Glutamatergic neuron (in vitro differentiated cells): ENCODE data around the gene KRT24. TPM values are rescaled to one million over a fixed set of nuclear protein-coding genes. Genes with fewer than 3 reads are reported as not detected.

Experiments used
- DNase-seq: peaks from one replicate; pipeline ENCODE4 v3.0.0; 2022
- H3K27ac Mint-ChIP-seq: one replicate; pipeline ENCODE4 v1.8.0; 2020; ENCODE audit warnings: mild to moderate bottlenecking, mixed read lengths, inconsistent platforms; ENCODE audit not compliant: unreplicated experiment
- H3K27me3 Mint-ChIP-seq: one replicate; pipeline ENCODE4 v1.8.0; 2020; ENCODE audit warnings: mild to moderate bottlenecking, moderate library complexity, mixed read lengths, inconsistent platforms; ENCODE audit not compliant: unreplicated experiment
- H3K36me3 Mint-ChIP-seq: one replicate; pipeline ENCODE4 v1.8.0; 2020; ENCODE audit warnings: mild to moderate bottlenecking, mixed read lengths, inconsistent platforms; ENCODE audit not compliant: unreplicated experiment
- H3K4me1 Mint-ChIP-seq: one replicate; pipeline ENCODE4 v1.8.0; 2020; ENCODE audit warnings: mild to moderate bottlenecking, low read depth, mixed read lengths, inconsistent platforms; ENCODE audit not compliant: unreplicated experiment
- H3K4me3 Mint-ChIP-seq: one replicate; pipeline ENCODE4 v1.8.0; 2020; ENCODE audit warnings: mild to moderate bottlenecking, mixed read lengths, inconsistent platforms; ENCODE audit not compliant: unreplicated experiment
- H3K9me3 Mint-ChIP-seq: one replicate; pipeline ENCODE4 v1.8.0; 2020; ENCODE audit warnings: mild to moderate bottlenecking, moderate library complexity, mixed read lengths, inconsistent platforms; ENCODE audit not compliant: unreplicated experiment
- total RNA-seq: library from RNA; stranded (reverse); fragmentation: NEBNext Ultra II Directional; extraction: Animal tissue kit (Norgen Biotek cat#: 25700); gene quantifications from one replicate; pipeline ENCODE4 v1.2.1, GENCODE V29; 2021; ENCODE audit not compliant: unreplicated experiment
- TF ChIP-seq, protein P1 (sequence below): fragments of 200-600 bp; sonication (generic); IDR thresholded peaks from one replicate; pipeline ENCODE4 v1.5.0; 2021; ENCODE audit not compliant: partially characterized antibody, unreplicated experiment

Gene KRT24
- total RNA-seq, 1 donor from 2014 or later: not detected

DNA sequence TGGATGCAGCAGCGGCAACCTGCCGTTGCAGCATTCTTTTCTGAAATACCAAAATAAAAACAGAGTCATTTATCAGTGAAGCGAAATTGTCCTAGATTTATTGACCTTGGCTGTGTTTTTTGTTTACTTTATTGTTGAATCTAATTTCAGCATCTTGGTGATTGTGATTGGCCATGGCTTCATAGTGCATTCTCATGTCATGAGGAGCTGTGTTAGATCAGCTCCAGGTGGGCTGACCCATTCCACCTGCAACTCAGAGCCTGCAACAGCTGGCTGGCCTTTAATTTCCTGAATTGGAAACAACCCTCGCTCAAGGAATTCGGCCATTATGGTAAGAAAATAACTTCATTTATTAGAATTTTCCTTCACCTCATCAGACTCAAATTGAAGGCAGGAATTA is 16.4 kb downstream of the KRT24 start:
- Mint-ChIP-seq H3K4me3 (no peak overlapping the region), H3K4me1 (no peaks in the 10 kb centered on the region), H3K27ac (no peak overlapping the region), H3K27me3 (no peaks in the 10 kb centered on the region), H3K36me3 (no peaks in the 10 kb centered on the region), H3K9me3 (no peaks in the 10 kb centered on the region)
- TF ChIP-seq, protein P1, sequence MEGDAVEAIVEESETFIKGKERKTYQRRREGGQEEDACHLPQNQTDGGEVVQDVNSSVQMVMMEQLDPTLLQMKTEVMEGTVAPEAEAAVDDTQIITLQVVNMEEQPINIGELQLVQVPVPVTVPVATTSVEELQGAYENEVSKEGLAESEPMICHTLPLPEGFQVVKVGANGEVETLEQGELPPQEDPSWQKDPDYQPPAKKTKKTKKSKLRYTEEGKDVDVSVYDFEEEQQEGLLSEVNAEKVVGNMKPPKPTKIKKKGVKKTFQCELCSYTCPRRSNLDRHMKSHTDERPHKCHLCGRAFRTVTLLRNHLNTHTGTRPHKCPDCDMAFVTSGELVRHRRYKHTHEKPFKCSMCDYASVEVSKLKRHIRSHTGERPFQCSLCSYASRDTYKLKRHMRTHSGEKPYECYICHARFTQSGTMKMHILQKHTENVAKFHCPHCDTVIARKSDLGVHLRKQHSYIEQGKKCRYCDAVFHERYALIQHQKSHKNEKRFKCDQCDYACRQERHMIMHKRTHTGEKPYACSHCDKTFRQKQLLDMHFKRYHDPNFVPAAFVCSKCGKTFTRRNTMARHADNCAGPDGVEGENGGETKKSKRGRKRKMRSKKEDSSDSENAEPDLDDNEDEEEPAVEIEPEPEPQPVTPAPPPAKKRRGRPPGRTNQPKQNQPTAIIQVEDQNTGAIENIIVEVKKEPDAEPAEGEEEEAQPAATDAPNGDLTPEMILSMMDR: no peak
- no peak for DNase-seq

DNA sequence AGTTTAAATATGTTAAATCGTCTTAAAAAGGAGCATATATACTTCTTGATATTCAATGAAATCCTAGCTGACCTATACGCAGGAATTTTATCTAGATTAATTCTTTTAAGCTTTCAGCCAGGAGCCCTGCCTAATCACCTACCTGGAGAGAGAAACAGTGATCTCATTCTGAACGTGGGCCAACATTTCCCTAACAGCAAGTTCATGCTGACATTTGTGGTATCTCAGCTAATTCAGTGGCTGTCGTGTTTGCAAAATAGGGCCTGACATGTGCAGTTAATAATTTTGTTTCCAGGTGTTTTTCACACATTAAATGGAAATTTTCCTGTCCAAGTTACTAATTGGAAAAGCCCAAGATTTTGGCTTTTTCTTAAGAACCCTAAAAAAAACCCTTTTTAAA is 17.4 kb downstream of the KRT24 start:
- H3K27ac Mint-ChIP-seq: no peak overlapping the region
- H3K9me3 Mint-ChIP-seq: no peaks in the 10 kb centered on the region
- no peaks in the 10 kb centered on the region for H3K36me3 Mint-ChIP-seq
- H3K4me3 Mint-ChIP-seq: no peak overlapping the region
- H3K27me3 Mint-ChIP-seq: no peaks in the 10 kb centered on the region
- H3K4me1 Mint-ChIP-seq: no peaks in the 10 kb centered on the region
- TF ChIP-seq, protein P1: no peak
- DNase-seq: no peak

DNA sequence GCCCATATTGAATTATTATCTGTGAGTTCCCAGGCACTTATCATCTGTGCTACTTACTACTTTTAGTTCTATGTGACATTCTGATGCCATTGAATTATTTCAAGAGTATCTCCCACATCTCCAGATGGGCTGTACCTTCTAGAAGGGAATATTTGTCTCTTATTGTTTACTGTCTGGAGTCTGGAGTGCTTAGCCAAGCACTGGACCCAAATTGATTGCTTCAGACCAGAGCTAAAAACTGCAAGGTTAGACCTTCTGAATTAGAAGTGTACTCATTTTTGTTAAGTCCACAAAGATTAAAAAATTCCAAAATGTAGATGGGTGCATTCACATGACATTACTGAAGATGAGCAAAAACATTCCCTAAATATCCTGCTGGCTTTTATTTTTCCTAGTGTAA is 22.6 kb downstream of the KRT24 start:
- DNase-seq: no peak
- Mint-ChIP-seq H3K27me3 (no peaks in the 10 kb centered on the region), H3K9me3 (no peaks in the 10 kb centered on the region), H3K27ac (no peak overlapping the region), H3K4me1 (no peaks in the 10 kb centered on the region), H3K36me3 (no peaks in the 10 kb centered on the region), H3K4me3 (no peak overlapping the region)
- TF ChIP-seq, protein P1: no peak

DNA sequence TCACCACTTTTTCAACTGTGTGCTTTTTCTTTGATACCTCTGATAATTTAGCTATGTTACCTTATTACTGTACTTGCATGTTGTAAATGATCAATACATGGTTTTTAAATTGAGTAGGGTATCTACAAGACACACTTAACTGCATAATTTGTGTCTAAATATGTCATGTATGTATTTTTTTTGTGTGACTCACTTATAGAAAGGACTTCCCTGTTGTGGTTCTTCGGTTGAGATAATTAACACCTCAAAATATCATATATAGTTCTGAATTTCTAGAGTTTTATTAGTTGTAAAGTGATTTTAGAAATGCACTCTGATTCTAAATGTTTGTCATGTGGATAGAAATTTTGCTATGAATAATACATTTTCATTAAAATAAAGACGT is 24.0 kb downstream of the KRT24 start:
- no peak for DNase-seq
- H3K27me3 Mint-ChIP-seq: no peaks in the 10 kb centered on the region
- no peaks in the 10 kb centered on the region for H3K9me3 Mint-ChIP-seq
- H3K4me3 Mint-ChIP-seq: no peak overlapping the region
- H3K36me3 Mint-ChIP-seq: no peaks in the 10 kb centered on the region
- TF ChIP-seq, protein P1: no peak
- no peak overlapping the region for H3K27ac Mint-ChIP-seq
- no peaks in the 10 kb centered on the region for H3K4me1 Mint-ChIP-seq

DNA sequence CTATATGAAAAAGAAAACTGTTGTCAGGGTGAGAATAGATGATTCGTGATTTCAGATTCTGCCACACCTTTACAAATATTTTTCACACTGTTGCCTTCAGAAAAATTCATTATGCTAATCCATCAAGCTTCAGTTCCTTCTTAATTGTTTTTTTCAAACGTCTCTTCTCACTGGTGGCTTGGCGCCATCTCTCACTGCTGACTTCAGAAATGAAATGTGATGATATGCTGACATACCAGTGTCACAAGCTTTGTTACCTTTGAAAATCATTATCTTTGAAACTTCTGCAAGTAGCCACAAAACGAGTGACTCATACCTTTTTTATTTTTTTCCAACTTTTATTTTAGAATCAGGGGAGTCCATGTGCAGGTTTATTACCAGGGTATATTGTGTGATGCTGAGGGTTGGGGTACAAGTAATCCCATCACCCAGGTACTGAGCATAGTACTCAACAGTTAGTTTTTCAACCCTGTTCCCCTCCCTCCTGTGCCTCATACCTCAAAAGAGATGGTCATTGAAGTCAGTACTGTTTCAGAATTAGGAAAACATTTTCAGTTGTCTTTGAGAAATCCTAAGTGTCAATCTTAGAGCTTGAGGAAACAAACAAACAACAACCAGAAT is 24.5 kb downstream of the KRT24 start:
- H3K27me3 Mint-ChIP-seq: no peaks in the 10 kb centered on the region
- no peak for DNase-seq
- H3K4me3 Mint-ChIP-seq: no peak overlapping the region
- H3K27ac Mint-ChIP-seq: no peak overlapping the region
- TF ChIP-seq, protein P1: no peak
- H3K4me1 Mint-ChIP-seq: no peaks in the 10 kb centered on the region
- H3K36me3 Mint-ChIP-seq: no peaks in the 10 kb centered on the region
- H3K9me3 Mint-ChIP-seq: no peaks in the 10 kb centered on the region
